OCI-LY3 (cell line): ENCODE data around the gene GGT7.

ENCODE experiments used
- CTCF ChIP-seq: fragments of 200-600, 300-600 bp; sonication (generic); IDR thresholded peaks from 2 replicates; pipeline ENCODE4 v1.5.1; 2014; ENCODE audit warnings: antibody characterized with exemption, low read length, low read depth
- EZH2phosphoT487 ChIP-seq: fragments of 200-600 bp; shearing (Covaris generic); IDR thresholded peaks from 2 replicates; pipeline ENCODE4 v1.6.1; 2018; ENCODE audit warnings: antibody characterized with exemption, mixed run types, low read depth

GRCh38 chr20:34888468-34888867 lies 15.8 kb upstream of the GGT7 start:
- TF ChIP-seq CTCF (no peak), EZH2phosphoT487 (no peak)
